ENCODE measurements around the gene RDM1. TPM values are rescaled to one million over a fixed set of nuclear protein-coding genes. Genes with fewer than 3 reads are reported as not detected.

RDM1 gene
- total RNA-seq, 1 donor from 2014 or later: not detected

DNA sequence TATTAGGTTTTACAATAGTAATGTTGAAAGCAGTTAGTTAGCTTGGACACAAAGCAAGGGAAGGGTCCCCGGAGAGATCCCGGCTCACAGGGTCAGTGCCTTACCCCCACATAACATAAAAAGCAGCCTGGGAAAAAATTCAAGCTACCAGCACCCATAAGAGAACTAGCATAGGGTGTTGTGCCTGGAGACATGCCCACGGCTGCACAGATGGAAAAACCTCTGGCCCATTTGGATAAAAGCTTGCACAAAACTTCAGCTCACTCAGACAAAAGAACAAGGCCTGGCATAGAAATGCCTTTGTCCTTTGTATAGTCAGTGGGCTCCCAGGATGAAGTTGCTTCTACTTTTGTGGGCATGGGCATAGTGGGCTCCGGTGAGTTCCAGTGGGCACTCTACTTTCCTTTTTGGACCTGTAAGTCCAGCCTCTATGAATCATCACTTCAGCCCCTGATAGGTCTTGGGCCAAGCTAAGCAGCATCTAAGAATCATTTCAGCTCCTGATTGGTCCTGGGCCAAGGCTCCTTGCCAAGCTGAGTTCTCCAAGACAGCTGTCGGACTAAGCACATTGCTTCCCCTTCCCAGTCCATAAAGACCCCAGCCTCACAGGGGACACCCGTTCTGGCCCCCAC lies 1.3 kb upstream of the RDM1 start:
- Histone ChIP-seq H3K27me3 (ENCODE audit: control insufficient read depth, insufficient read depth, low read length) (no peaks in the 10 kb centered on the region), H3K36me3 (ENCODE audit: control insufficient read depth, insufficient read depth, low read length) (no peaks in the 10 kb centered on the region), H3K4me3 (ENCODE audit: low read depth, low read length) (no peak overlapping the region)
- DNase-seq (ENCODE audit: low read depth) (no peak), FAIRE-seq (no peak)
- TF ChIP-seq, protein P1, sequence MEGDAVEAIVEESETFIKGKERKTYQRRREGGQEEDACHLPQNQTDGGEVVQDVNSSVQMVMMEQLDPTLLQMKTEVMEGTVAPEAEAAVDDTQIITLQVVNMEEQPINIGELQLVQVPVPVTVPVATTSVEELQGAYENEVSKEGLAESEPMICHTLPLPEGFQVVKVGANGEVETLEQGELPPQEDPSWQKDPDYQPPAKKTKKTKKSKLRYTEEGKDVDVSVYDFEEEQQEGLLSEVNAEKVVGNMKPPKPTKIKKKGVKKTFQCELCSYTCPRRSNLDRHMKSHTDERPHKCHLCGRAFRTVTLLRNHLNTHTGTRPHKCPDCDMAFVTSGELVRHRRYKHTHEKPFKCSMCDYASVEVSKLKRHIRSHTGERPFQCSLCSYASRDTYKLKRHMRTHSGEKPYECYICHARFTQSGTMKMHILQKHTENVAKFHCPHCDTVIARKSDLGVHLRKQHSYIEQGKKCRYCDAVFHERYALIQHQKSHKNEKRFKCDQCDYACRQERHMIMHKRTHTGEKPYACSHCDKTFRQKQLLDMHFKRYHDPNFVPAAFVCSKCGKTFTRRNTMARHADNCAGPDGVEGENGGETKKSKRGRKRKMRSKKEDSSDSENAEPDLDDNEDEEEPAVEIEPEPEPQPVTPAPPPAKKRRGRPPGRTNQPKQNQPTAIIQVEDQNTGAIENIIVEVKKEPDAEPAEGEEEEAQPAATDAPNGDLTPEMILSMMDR (IDR thresholded peaks at IDR 0.05; ENCODE audit: insufficient read depth, low read length, severe bottlenecking): no peak

DNA sequence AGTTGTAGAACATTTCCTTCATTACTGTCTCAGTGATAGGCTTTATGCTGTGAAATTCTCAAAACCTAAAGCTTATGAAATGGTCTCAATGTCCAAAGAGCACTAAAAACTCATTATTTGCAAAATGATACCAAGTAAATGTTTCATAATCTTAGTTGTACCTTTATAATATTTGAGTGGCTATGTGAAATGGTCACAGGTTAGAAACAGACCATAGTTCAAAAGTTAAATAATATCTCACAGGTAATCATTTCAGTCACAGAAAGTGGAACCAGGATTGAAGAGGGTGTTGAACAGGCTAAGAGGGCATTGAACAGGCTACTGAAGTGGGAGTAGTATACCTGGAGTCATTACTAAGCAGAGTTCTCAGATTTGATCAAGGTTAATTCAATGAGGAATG lies 2.9 kb downstream of the RDM1 start:
- Histone ChIP-seq H3K4me3 (ENCODE audit: low read depth, low read length) (no peak overlapping the region), H3K36me3 (ENCODE audit: control insufficient read depth, insufficient read depth, low read length) (no peaks in the 10 kb centered on the region), H3K27me3 (ENCODE audit: control insufficient read depth, insufficient read depth, low read length) (no peaks in the 10 kb centered on the region)
- FAIRE-seq: no peak
- TF ChIP-seq, protein P1 (IDR thresholded peaks at IDR 0.05; ENCODE audit: insufficient read depth, low read length, severe bottlenecking): no peak
- no peak for DNase-seq (ENCODE audit: low read depth)

DNA sequence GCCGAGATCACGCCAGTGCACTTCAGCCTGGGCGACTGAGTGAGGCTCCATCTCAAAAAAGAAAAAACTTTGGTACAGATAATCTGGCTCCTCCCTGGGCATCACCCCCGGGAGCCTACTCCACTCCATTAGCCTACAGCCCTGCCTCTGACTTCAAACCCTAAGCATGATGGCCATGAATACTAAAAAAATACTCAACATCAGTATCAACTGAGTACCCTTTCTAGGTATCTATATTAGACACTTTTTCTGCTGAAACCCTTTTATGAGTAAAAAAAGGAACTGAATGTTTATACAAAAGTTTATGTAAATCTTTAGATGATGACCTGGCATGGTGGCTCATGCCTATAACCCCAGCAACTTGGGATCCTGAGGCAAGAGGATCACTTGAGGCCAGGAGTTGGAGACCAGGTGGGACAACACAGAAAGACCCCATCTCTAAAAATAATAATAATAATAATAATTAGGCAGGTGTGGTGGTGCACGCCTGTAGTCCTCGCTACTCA lies 6.9 kb downstream of the RDM1 start:
- DNase-seq (ENCODE audit: low read depth) (no peak), FAIRE-seq (no peak)
- TF ChIP-seq, protein P1 (IDR thresholded peaks at IDR 0.05; ENCODE audit: insufficient read depth, low read length, severe bottlenecking): no peak
- Histone ChIP-seq H3K27me3 (ENCODE audit: control insufficient read depth, insufficient read depth, low read length) (no peaks in the 10 kb centered on the region), H3K4me3 (ENCODE audit: low read depth, low read length) (no peak overlapping the region), H3K36me3 (ENCODE audit: control insufficient read depth, insufficient read depth, low read length) (no peaks in the 10 kb centered on the region)

DNA sequence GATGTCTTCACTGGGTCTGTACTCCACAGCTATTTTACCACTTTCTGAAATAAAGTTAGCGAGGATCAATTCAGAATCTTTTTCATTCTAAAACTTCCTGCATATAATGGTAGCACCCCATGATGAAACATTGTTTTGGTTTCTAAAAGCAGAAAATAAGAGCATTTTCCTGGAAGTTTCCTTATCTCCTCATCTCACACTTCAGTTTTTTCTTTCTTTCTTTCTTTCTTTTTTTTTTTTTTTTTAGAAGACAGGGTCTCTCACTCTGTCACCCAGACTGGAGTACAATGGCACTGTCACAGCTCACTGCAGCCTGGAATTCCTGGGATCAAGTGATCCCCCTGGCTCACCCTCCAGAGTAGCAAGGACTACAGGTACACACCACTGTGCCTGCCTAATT lies 10.3 kb downstream of the RDM1 start:
- DNase-seq (ENCODE audit: low read depth) (no peak), FAIRE-seq (no peak)
- TF ChIP-seq, protein P1 (IDR thresholded peaks at IDR 0.05; ENCODE audit: insufficient read depth, low read length, severe bottlenecking): no peak
- Histone ChIP-seq H3K36me3 (ENCODE audit: control insufficient read depth, insufficient read depth, low read length) (no peaks in the 10 kb centered on the region), H3K4me3 (ENCODE audit: low read depth, low read length) (no peak overlapping the region), H3K27me3 (ENCODE audit: control insufficient read depth, insufficient read depth, low read length) (no peaks in the 10 kb centered on the region)

DNA sequence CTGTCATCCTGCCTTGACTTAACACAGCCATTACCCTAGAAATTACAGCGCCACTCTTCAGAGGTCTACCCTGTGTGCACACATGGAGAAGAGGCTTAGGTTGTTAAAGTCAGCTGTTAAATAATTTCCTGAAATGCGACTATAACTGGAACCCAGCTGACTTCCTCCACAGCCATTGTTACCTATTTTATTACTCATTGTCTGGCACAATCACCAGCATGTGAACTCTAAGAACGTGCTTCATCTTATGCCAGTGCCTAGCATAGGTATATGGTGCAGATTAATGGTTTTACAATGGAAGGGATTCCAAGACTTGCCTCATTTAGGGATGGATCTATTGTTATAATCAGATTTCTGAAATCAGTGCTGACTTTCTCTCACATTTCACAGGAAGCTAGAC lies 11.9 kb downstream of the RDM1 start:
- no peaks in the 10 kb centered on the region for H3K36me3 ChIP-seq (ENCODE audit: control insufficient read depth, insufficient read depth, low read length)
- no peak overlapping the region for H3K4me3 ChIP-seq (ENCODE audit: low read depth, low read length)
- TF ChIP-seq, protein P1 (IDR thresholded peaks at IDR 0.05; ENCODE audit: insufficient read depth, low read length, severe bottlenecking): no peak
- no peaks in the 10 kb centered on the region for H3K27me3 ChIP-seq (ENCODE audit: control insufficient read depth, insufficient read depth, low read length)
- no peak for FAIRE-seq
- DNase-seq (ENCODE audit: low read depth): peak; percentile 25
